ENCODE data around the gene GNAT2.

- TF ChIP-seq CTCF (conservative IDR thresholded peaks at IDR 0.05) (no peak), EZH2 (IDR thresholded peaks at IDR 0.05; ENCODE audit: low read depth) (no peak)
Measured at GRCh38 chr1:109565241-109565640, 54.2 kb downstream of the GNAT2 start.

Data from PC-9 (cell line).